HG02610 (cell line): Measurements from ENCODE around the gene BIRC7.

Experiments used
- ATAC-seq: cut with Tn5 transposase; IDR thresholded peaks from one replicate; pipeline ENCODE4 v1.9.1; 2021; ENCODE audit warnings: mild to moderate bottlenecking, moderate library complexity; ENCODE audit not compliant: unreplicated experiment

BIRC7 gene

GRCh38 chr20:63235399-63235983 is at the start of gene BIRC7:
TSS of gene BIRC7 (plus strand) at chr20:63235905. CDS start at chr20:63236097, 192 bp downstream.
- no peak for ATAC-seq

- ATAC-seq = no peak
Measured at GRCh38 chr20:63186084-63186483, 49.6 kb upstream of the BIRC7 start.

GRCh38 chr20:63186528-63187316 is 49.0 kb upstream of the BIRC7 start:
- no peak for ATAC-seq

GRCh38 chr20:63187338-63188158 is 48.2 kb upstream of the BIRC7 start:
- ATAC-seq = no peak

GRCh38 chr20:63188159-63188442 is 47.6 kb upstream of the BIRC7 start:
- no peak for ATAC-seq

- ATAC-seq = no peak
Measured at GRCh38 chr20:63188641-63189321, 46.9 kb upstream of the BIRC7 start.

- ATAC-seq = no peak
Measured at GRCh38 chr20:63189322-63189642, 46.4 kb upstream of the BIRC7 start.

- ATAC-seq = no peak
Measured at GRCh38 chr20:63189846-63190559, 45.7 kb upstream of the BIRC7 start.

GRCh38 chr20:63190828-63191227 is 44.9 kb upstream of the BIRC7 start:
- ATAC-seq = no peak

GRCh38 chr20:63191400-63191799 is 44.3 kb upstream of the BIRC7 start:
- ATAC-seq = no peak

- no peak for ATAC-seq
Measured at GRCh38 chr20:63192721-63193120, 43.0 kb upstream of the BIRC7 start.

- ATAC-seq = no peak
Measured at GRCh38 chr20:63194007-63194796, 41.5 kb upstream of the BIRC7 start.

- no peak for ATAC-seq
Measured at GRCh38 chr20:63194797-63195173, 40.9 kb upstream of the BIRC7 start.

- no peak for ATAC-seq
Measured at GRCh38 chr20:63196768-63197470, 38.8 kb upstream of the BIRC7 start.

GRCh38 chr20:63198606-63199005 is 37.1 kb upstream of the BIRC7 start:
- no peak for ATAC-seq

- ATAC-seq = no peak
Measured at GRCh38 chr20:63202021-63202420, 33.7 kb upstream of the BIRC7 start.

GRCh38 chr20:63202811-63203526 is 32.7 kb upstream of the BIRC7 start:
- no peak for ATAC-seq

GRCh38 chr20:63204362-63204761 is 31.3 kb upstream of the BIRC7 start:
- no peak for ATAC-seq

GRCh38 chr20:63205896-63206295 is 29.8 kb upstream of the BIRC7 start:
- no peak for ATAC-seq
